ENCODE measurements around the gene BRD9. TPM values are rescaled to one million over a fixed set of nuclear protein-coding genes. Genes with fewer than 3 reads are reported as not detected.
"Not testable (repeated sequence)": the region's sequence is repeated elsewhere in the genome, so short reads cannot be mapped to it uniquely, and the experiment has no call there.

Gene BRD9
- total RNA-seq, 1 donor from 2014 or later = 36.5 TPM

- no peak for DNase-seq
Measured at GRCh38 chr5:902129-902916, 9.7 kb upstream of the BRD9 start.

GRCh38 chr5:900781-901180 lies 8.2 kb upstream of the BRD9 start:
- DNase-seq = no peak

GRCh38 chr5:893711-894110 lies 1.1 kb upstream of the BRD9 start:
- DNase-seq = no peak

- DNase-seq = no peak
Measured at GRCh38 chr5:893137-893506, 521 bp upstream of the BRD9 start.

- DNase-seq = no peak
Measured at GRCh38 chr5:891837-892393, 686 bp downstream of the BRD9 start.

- no peak for DNase-seq
Measured at GRCh38 chr5:891117-891836, 1.3 kb downstream of the BRD9 start.

GRCh38 chr5:889075-889710 lies 3.4 kb downstream of the BRD9 start:
- DNase-seq = no peak

GRCh38 chr5:888638-889035 lies 4.0 kb downstream of the BRD9 start:
- no peak for DNase-seq

GRCh38 chr5:887947-888637 lies 4.5 kb downstream of the BRD9 start:
- DNase-seq = no peak

- DNase-seq = no peak
Measured at GRCh38 chr5:886716-887325, 5.8 kb downstream of the BRD9 start.

GRCh38 chr5:886036-886435 lies 6.6 kb downstream of the BRD9 start:
- no peak for DNase-seq

- no peak for DNase-seq
Measured at GRCh38 chr5:885529-885928, 7.1 kb downstream of the BRD9 start.

GRCh38 chr5:885127-885442 lies 7.5 kb downstream of the BRD9 start:
- DNase-seq = no peak

GRCh38 chr5:884345-885126 lies 8.1 kb downstream of the BRD9 start:
- no peak for DNase-seq

GRCh38 chr5:883475-884181 lies 9.0 kb downstream of the BRD9 start:
- no peak for DNase-seq

GRCh38 chr5:882253-883183 lies 10.1 kb downstream of the BRD9 start:
- DNase-seq = no peak

GRCh38 chr5:881551-881935 lies 11.1 kb downstream of the BRD9 start:
- DNase-seq = no peak

GRCh38 chr5:880816-881550 lies 11.6 kb downstream of the BRD9 start:
- no peak for DNase-seq

GRCh38 chr5:878677-879076 lies 13.9 kb downstream of the BRD9 start:
- not testable (repeated sequence) for DNase-seq
